Frontal cortex (tissue), 4 donors: ENCODE data around the gene SUV39H1. TPM values are rescaled to one million over a fixed set of nuclear protein-coding genes. Genes with fewer than 3 reads are reported as not detected.
A peak's percentile ranks its signal among the peaks of the same experiment; 100 is the strongest.

Experiments
- DNase-seq, 2 donors: peaks; one replicate each; pipeline ENCODE4 v3.0.0; 2012; ENCODE audit warnings: low spot score in 2 of 2
- FAIRE-seq: peaks from 2 replicates; lab custom pipeline; 2012; peaks lifted over from hg19 to GRCh38; lab: Jason Lieb, UNC
- total RNA-seq: library from RNA; depleted of rRNA; stranded (reverse); fragments of >200 nt; gene quantifications from one replicate; pipeline ENCODE4 v1.2.3, GENCODE V29; 2014
- donor health status: control.
- donor health status: control.
- donor health status: control.

Gene SUV39H1
- total RNA-seq, 1 donor from 2014 or later, result 2.9 TPM

- FAIRE-seq (no peak), DNase-seq (no peak)
These were observed 14.8 kb downstream of the SUV39H1 start for GRCh38 chrX:48711162-48711928.

- FAIRE-seq (no peak), DNase-seq (no peak)
These were observed 15.5 kb downstream of the SUV39H1 start for GRCh38 chrX:48711929-48712505.

GRCh38 chrX:48713847-48714246, 17.3 kb downstream of the SUV39H1 start:
- FAIRE-seq (no peak), DNase-seq (no peak)

- no peak for DNase-seq
- no peak for FAIRE-seq
These were observed 18.0 kb downstream of the SUV39H1 start for GRCh38 chrX:48714573-48714972.

GRCh38 chrX:48715072-48715471, 18.5 kb downstream of the SUV39H1 start:
- DNase-seq, result no peak
- FAIRE-seq, result no peak

GRCh38 chrX:48715876-48716502, 19.5 kb downstream of the SUV39H1 start:
- no peak for FAIRE-seq
- DNase-seq, result no peak

GRCh38 chrX:48719958-48720357, 23.4 kb downstream of the SUV39H1 start:
- FAIRE-seq (no peak), DNase-seq (no peak)

GRCh38 chrX:48720577-48721250, 24.2 kb downstream of the SUV39H1 start:
- DNase-seq (no peak), FAIRE-seq (no peak)

- no peak for DNase-seq
- FAIRE-seq, result no peak
These were observed 25.4 kb downstream of the SUV39H1 start for GRCh38 chrX:48721916-48722315.

GRCh38 chrX:48726596-48726995, 30.1 kb downstream of the SUV39H1 start:
- FAIRE-seq (no peak), DNase-seq (no peak)

- FAIRE-seq (no peak), DNase-seq (no peak)
These were observed 32.1 kb downstream of the SUV39H1 start for GRCh38 chrX:48728653-48729052.

GRCh38 chrX:48736303-48736702, 39.8 kb downstream of the SUV39H1 start:
- FAIRE-seq (no peak), DNase-seq (no peak)

GRCh38 chrX:48736878-48737212, 40.3 kb downstream of the SUV39H1 start:
- no peak for DNase-seq
- FAIRE-seq, result no peak

- FAIRE-seq (no peak), DNase-seq (peak; percentile 66 to 79)
These were observed 40.8 kb downstream of the SUV39H1 start for GRCh38 chrX:48737213-48737938.

- no peak for FAIRE-seq
- DNase-seq, result no peak
These were observed 41.4 kb downstream of the SUV39H1 start for GRCh38 chrX:48737940-48738339.

- FAIRE-seq (no peak), DNase-seq (no peak)
These were observed 45.3 kb downstream of the SUV39H1 start for GRCh38 chrX:48741834-48742233.

GRCh38 chrX:48745222-48745621, 48.7 kb downstream of the SUV39H1 start:
- DNase-seq (no peak), FAIRE-seq (no peak)

- DNase-seq, result no peak
- FAIRE-seq, result no peak
These were observed 51.0 kb downstream of the SUV39H1 start for GRCh38 chrX:48747415-48748016.

- FAIRE-seq, result no peak
These were observed 52.6 kb downstream of the SUV39H1 start for GRCh38 chrX:48749182-48749581.

GRCh38 chrX:48751343-48751742, 54.8 kb downstream of the SUV39H1 start:
- FAIRE-seq (no peak), DNase-seq (no peak)

More at GRCh38 chrX:48749182-48749581, 52.6 kb downstream of the SUV39H1 start:
- no peak for DNase-seq
